Femur (tissue), 1 donor: ENCODE measurements around the gene GRAP2.
"Not testable (repeated sequence)": the region's sequence is repeated elsewhere in the genome, so short reads cannot be mapped to it uniquely, and the experiment has no call there.

Experiments
- DNase-seq: peaks from one replicate; pipeline ENCODE4 v3.0.0-alpha.2; 2017

The GRAP2 gene

GRCh38 chr22:39970742-39971141, 69.9 kb downstream of the GRAP2 start:
- no peak for DNase-seq

DNA sequence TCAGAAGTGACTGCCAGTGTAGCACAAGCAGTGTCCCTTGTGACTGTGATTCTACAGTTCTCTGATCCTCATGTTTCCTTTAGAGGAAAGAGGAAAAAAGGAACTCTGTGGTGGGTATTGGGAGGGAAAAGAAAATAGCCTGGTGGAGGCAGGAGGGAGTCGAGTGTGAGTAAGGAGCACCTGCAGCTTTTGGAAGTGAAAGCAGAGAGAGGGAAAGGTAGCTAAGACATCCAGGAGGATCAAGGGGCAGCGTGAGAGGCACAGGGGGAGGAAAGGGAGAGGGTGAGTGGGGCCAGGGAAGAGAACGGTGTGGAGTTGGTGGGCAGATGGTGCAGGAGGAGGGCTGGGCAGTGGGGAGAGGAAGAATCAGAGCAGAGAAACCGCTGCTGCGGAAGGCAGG, 71.8 kb downstream of the GRAP2 start:
- DNase-seq = no peak

DNA sequence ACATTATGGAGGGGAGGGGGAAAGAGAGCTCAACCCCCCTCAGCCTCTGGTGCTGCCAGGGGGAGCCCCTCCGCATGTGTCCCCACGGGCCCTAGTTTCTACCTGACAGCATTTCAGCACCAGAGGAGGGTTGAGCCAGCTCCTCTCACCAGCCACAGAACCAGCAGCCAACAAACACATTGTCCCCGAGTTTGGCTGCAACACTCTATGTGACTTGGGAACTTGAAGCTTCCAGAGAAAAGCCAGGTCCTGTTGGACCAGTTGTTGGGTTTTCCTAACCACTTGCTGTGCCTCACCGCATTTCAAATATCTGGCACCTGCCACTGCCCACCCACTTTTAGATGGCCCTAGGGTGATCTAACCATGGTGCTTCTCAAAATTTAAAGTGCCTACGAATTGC, 72.8 kb downstream of the GRAP2 start:
- DNase-seq = no peak

GRCh38 chr22:39974065-39974464, 73.2 kb downstream of the GRAP2 start:
- no peak for DNase-seq

DNA sequence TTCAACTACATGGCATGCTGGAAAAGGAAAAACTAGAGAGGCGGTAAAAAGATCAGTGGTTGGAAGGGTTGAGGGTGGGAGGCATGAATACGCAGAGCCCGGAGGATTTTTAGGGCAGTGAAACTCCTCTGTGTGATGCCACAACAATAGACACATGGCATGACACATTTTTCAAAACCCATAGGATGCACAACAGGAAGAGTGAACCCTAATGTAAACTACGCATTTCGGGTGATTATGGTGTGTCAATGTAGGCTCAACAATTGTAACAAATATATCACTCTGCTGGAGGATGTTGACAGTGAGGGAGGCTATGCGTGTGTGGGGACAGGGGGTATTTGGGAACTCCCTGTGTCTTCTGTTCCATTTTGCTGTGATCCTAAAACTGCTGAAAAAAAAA, 78.2 kb downstream of the GRAP2 start:
- no peak for DNase-seq

- DNase-seq = no peak
Measured at GRCh38 chr22:39979458-39979857, 78.6 kb downstream of the GRAP2 start.

DNA sequence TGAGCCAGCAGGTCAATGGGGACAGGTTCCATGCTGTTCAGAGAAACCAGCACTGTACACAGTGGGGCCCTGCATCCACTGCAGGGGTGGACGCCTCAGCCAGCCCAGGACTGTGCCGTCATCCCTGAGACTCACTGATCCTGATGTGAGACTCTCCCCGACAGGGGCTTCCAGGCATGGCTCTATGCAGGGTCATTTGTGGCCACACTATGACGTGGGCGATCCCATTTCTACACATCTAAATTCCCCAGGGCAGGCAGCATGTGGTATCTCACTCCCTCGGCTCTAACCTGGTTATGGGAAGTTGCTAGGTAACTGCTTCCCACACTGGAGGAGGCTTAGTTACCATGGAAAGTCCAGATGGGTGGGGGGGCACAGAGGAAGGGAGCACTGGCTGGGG, 79.7 kb downstream of the GRAP2 start:
- no peak for DNase-seq

- no peak for DNase-seq
Measured at GRCh38 chr22:39983346-39983745, 82.5 kb downstream of the GRAP2 start.

- no peak for DNase-seq
Measured at GRCh38 chr22:39984006-39984405, 83.1 kb downstream of the GRAP2 start.

DNA sequence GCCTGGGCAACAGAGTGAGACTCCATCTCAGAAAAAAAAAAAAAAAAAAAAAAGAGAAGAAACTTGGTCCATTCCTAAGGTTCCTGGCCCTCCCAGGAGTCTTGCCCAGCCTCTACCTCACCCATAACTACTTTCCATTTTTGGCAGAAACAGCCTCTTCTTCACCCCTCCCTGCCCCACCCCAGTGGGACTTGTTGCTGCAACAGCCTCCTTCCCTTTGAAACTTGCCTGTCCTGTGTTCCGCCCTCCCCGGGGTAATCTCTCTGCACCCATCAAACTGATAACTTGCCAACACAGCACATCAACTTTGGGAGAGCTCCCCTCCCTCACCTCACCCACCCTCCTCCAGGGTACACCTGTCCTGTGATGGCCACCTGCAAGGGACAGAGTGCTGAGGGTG, 83.9 kb downstream of the GRAP2 start:
- DNase-seq = no peak

- DNase-seq = no peak
Measured at GRCh38 chr22:39985383-39986035, 84.6 kb downstream of the GRAP2 start.

GRCh38 chr22:39988386-39989114, 87.7 kb downstream of the GRAP2 start:
- no peak for DNase-seq

GRCh38 chr22:39989633-39990032, 88.7 kb downstream of the GRAP2 start:
- no peak for DNase-seq

DNA sequence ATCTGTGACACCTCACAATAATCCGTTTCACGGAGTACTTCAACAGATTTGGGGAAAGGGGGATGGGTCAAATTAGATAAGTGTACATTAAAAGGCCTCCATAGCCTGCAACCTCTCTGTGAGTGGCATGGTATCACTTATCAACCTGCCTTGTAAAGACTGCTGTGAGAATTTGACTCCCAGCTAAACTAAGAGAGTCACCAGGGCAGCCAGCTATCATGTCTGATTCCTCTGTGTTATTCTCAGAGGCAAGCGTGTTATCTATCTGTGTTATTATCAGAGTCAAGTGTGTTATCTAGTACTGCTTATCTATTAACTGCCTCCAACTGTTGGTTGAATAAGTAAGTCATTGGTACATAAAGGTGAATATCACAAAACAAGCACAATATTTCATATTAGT, 89.8 kb downstream of the GRAP2 start:
- DNase-seq = no peak

- no peak for DNase-seq
Measured at GRCh38 chr22:39991159-39991860, 90.4 kb downstream of the GRAP2 start.

DNA sequence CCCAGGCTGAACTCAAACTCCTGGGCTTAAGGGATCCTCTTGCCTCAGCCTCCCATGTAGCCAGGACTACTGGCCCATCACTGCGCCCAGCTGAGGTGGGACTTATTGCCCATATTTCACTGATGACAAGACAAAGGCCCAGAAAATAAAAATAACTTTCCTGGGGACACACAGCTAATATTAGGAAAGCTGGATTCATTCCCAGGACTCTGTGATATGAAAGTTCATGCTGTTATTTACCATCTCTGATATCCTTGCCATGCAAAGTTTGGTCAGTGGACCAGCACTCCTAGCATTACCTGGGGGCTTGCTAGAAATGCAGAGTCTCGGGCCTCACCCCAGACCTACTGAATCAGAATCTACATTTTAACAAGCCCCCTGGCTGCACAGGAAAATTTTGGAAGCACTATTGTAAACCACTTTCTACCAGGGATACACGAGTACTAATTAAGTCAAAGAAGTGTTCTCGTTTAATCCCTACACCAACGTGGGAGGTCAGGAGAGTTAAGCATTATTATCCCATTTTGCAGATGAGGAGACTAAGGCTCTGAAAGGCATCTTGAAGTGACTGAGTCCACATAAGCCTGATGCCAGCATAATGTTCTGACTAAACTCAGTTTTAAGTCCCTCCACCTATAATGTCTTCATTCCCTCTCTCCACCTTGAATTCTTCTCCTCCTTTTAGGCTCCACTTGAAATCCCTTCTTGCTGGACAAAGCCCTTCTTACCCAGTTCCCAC, 91.4 kb downstream of the GRAP2 start:
- DNase-seq = no peak

DNA sequence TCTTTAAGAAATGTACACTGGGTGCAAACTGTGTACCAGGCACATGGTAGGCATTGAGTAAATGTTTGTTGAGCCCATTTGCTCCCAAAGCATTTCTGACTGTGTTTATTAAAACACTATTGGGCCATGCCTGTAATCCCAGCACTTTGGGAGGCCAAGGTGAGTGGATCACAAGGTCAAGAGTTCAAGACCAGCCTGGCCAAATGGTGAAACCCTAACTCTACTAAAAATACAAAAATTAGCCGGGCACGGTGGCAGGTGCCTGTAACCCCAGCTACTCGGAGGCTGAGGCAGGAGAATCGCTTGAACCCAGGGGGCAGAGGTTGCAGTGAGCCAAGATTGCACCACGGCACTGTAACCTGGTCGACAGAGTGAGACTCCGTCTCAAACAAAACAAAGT, 92.0 kb downstream of the GRAP2 start:
- not testable (repeated sequence) for DNase-seq

GRCh38 chr22:39994041-39994565, 93.2 kb downstream of the GRAP2 start:
- DNase-seq = no peak

- peak; percentile 31 for DNase-seq
Measured at GRCh38 chr22:39994566-39995392, 93.9 kb downstream of the GRAP2 start, which contains the start of gene FAM83F. Gene FAM83F, plus strand, starts transcription at chr22:39994954. Its CDS starts 89 bp downstream, at chr22:39995043.

DNA sequence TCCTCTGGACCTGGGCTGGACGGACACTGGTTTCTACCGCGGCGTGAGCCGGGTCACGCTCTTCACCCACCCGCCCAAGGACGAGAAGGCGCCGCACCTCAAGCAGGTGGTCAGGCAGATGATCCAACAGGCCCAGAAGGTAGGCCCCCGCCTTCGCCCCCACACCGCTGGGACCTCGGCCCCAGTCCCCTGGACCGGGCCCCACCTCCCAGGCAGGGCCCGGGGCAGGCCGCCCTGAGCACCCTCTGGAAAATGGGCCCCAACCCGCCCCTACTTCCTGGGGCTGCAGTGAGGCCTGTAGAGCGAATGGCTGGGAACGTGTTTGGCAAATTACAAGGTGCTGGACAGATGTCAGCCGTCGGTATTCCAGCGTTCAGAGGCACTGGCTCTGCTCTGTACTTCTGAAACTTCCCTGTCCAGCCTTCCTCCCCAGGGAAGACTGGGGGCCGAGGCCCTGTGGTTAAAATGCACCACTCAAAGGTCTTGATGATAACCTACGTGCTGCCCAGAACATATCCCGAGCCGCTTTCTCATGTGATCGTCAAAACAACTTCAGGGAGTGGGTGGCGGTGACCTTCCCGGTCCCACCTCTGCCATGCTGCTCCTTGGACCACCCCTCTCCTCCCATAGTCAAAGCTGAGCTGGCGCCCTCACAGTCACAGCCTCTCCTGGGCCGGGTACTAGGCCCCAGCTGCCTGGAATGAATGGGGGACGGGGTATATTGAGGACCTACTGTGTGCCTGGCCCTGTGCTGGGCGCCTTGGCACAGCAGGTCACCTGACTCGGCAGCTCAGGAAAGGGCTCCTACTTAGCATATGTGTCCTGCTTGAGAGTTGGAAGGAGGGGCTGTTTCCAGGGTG, 94.7 kb downstream of the GRAP2 start:
- no peak for DNase-seq

DNA sequence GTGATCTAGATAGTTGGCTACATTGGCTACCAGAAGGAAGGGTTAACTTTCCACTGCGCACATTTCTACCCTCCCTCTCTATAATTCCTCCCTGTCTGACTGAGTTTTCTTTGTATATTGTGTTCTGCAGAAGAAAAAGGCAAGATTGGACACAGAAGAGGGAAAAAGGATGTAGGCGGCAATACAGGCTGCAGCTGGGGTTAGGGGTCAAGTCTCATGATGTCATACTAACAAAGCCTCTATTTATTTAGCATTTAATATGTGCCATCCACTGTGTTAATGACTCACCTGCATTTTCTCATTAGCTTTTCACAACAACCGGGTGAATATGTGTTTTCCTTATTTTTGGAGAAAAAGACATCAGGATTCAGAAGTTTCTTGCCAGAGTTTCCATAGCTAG, 95.8 kb downstream of the GRAP2 start:
- DNase-seq = no peak
